Glutamatergic neuron (in vitro differentiated cells): ENCODE results near the gene NCEH1. TPM values are rescaled to one million over a fixed set of nuclear protein-coding genes. Genes with fewer than 3 reads are reported as not detected.
"Not testable (repeated sequence)": the region's sequence is repeated elsewhere in the genome, so short reads cannot be mapped to it uniquely, and the experiment has no call there.

Experiments used
- DNase-seq: peaks from one replicate; pipeline ENCODE4 v3.0.0; 2022
- H3K27ac Mint-ChIP-seq: one replicate; pipeline ENCODE4 v1.8.0; 2020; ENCODE audit warnings: mild to moderate bottlenecking, mixed read lengths, inconsistent platforms; ENCODE audit not compliant: unreplicated experiment
- H3K27me3 Mint-ChIP-seq: one replicate; pipeline ENCODE4 v1.8.0; 2020; ENCODE audit warnings: mild to moderate bottlenecking, moderate library complexity, mixed read lengths, inconsistent platforms; ENCODE audit not compliant: unreplicated experiment
- H3K36me3 Mint-ChIP-seq: one replicate; pipeline ENCODE4 v1.8.0; 2020; ENCODE audit warnings: mild to moderate bottlenecking, mixed read lengths, inconsistent platforms; ENCODE audit not compliant: unreplicated experiment
- H3K4me1 Mint-ChIP-seq: one replicate; pipeline ENCODE4 v1.8.0; 2020; ENCODE audit warnings: mild to moderate bottlenecking, low read depth, mixed read lengths, inconsistent platforms; ENCODE audit not compliant: unreplicated experiment
- H3K4me3 Mint-ChIP-seq: one replicate; pipeline ENCODE4 v1.8.0; 2020; ENCODE audit warnings: mild to moderate bottlenecking, mixed read lengths, inconsistent platforms; ENCODE audit not compliant: unreplicated experiment
- H3K9me3 Mint-ChIP-seq: one replicate; pipeline ENCODE4 v1.8.0; 2020; ENCODE audit warnings: mild to moderate bottlenecking, moderate library complexity, mixed read lengths, inconsistent platforms; ENCODE audit not compliant: unreplicated experiment
- CTCF ChIP-seq: fragments of 200-600 bp; sonication (generic); IDR thresholded peaks from one replicate; pipeline ENCODE4 v1.5.0; 2021; ENCODE audit not compliant: partially characterized antibody, unreplicated experiment
- total RNA-seq: library from RNA; stranded (reverse); fragmentation: NEBNext Ultra II Directional; extraction: Animal tissue kit (Norgen Biotek cat#: 25700); gene quantifications from one replicate; pipeline ENCODE4 v1.2.1, GENCODE V29; 2021; ENCODE audit not compliant: unreplicated experiment

The NCEH1 gene
- total RNA-seq, 1 donor from 2014 or later: 1.5 TPM

GRCh38 chr3:172669021-172669420, 41.8 kb downstream of the NCEH1 start:
- Mint-ChIP-seq H3K27me3 (no peaks in the 10 kb centered on the region), H3K27ac (no peak overlapping the region), H3K4me3 (no peak overlapping the region), H3K4me1 (no peaks in the 10 kb centered on the region), H3K36me3 (no peaks in the 10 kb centered on the region), H3K9me3 (peaks cover 1% of the 10 kb centered on the region)
- no peak for TF ChIP-seq CTCF
- DNase-seq: no peak

DNA sequence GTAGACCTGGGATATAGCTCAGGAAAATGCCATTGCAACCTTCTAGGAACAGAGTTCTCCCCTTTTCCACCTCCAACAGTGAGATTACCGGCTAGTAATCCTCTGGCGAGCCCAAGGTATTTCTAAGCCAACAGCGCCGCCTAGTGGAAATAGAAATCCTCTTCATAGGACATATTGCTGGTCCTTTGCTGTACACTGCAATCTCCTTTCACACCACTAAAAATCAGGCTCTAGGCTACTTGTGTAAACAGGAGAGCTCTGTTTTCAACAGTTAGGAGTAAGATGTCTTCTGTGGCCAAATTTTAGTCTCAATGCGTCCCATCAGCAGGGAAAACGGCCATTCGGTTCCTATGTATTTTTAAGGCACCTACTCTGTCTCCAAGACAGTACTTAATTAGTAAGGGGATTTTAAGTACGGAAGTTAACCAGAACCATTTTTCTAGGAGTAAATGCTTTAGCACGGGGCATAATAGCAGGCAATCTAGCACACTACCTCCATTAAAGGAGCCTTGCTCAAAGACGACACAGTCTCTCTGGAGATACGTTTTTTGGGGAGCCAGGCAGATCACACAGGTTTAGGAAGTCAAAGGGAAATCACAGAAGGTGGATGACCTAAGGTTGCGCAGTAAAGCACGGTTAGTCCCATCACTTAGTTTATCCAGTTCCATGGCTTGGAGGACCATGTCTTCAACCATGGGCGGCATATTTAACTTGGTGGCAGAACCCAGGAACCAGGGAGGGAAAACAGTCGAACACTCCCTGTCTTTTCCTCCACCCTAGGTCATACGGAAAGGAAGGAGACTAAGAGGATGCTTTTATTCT, 43.8 kb downstream of the NCEH1 start:
- peaks cover 1% of the 10 kb centered on the region for H3K9me3 Mint-ChIP-seq
- H3K36me3 Mint-ChIP-seq: no peaks in the 10 kb centered on the region
- no peaks in the 10 kb centered on the region for H3K4me1 Mint-ChIP-seq
- TF ChIP-seq CTCF: peak; percentile 91
- H3K27ac Mint-ChIP-seq: no peak overlapping the region
- H3K4me3 Mint-ChIP-seq: no peak overlapping the region
- peak; percentile 77 for DNase-seq
- no peaks in the 10 kb centered on the region for H3K27me3 Mint-ChIP-seq

DNA sequence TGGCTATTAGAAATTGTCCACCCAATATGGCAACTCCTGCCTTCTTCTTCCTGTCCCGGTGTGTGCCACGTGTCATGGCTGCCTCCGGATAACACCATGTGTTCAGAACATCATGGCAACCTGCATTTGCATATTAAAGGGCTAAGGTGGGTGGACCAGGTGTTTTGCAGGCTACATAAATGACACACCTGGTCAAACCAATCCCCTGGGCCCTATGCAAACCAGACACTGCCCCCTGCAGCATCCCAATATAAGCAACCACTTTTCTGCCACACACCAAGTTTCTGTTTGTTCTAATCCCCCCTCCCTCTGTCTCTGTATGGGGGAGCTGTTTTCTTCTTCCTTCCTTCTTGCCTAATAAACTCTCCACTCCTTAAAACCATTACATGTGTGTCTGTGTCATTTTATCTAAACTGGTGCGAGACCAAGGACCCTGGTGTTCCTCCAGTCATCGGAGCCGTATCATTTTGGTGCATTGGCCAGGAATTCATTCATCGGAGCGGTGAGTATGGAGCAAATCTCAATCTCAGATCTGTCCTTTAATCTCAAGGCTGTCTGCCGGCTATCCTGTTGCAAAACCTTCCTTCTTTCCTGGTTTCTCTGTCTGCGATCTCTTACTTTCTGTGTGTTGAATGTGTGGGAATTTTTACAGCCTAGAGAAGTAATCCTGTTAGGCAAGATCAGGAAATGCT, 44.5 kb downstream of the NCEH1 start:
- no peaks in the 10 kb centered on the region for H3K27me3 Mint-ChIP-seq
- H3K4me1 Mint-ChIP-seq: no peaks in the 10 kb centered on the region
- no peak for TF ChIP-seq CTCF
- no peak for DNase-seq
- no peak overlapping the region for H3K27ac Mint-ChIP-seq
- no peaks in the 10 kb centered on the region for H3K36me3 Mint-ChIP-seq
- no peak overlapping the region for H3K4me3 Mint-ChIP-seq
- peaks cover 1% of the 10 kb centered on the region for H3K9me3 Mint-ChIP-seq

DNA sequence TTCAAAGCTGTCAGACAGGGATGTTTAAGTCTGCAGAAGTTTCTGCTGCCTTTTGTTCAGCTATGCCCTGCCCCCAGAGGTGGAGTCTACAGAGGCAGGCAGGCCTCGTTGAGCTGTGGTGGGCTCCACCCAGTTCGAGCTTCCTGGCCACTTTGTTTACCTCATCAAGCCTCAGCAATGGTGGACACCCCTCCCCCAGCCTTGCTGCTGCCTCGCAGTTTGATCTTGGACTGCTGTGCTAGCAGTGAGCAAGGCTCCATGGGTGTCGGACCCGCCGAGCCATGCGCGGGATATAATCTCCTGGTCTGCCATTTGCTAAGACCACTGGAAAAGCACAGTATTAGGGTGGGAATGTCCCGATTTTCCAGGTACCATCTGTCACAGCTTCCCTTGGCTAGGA, 45.4 kb downstream of the NCEH1 start:
- not testable (repeated sequence) for H3K4me1 Mint-ChIP-seq, H3K9me3 Mint-ChIP-seq, H3K27ac Mint-ChIP-seq, DNase-seq, H3K27me3 Mint-ChIP-seq, H3K4me3 Mint-ChIP-seq, H3K36me3 Mint-ChIP-seq

DNA sequence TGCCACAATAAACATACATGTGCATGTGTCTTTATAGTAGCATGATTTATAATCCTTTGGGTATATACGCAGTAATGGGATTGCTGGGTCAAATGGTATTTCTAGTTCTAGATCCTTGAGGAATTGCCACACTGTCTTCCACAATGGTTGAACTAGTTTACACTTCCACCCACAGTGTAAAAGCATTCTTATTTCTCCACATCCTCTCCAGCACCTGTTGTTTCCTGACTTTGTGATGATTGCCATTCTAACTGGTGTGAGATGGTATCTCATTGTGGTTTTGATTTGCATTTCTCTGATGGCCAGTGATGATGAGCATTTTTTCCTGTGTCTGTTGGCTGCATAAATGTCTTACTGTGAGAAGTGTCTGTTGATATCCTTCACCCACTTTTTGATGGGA, 50.4 kb downstream of the NCEH1 start:
- H3K4me3 Mint-ChIP-seq: not testable (repeated sequence)

More for the DNA sequence above, 50.4 kb downstream of the NCEH1 start:
- not testable (repeated sequence) for H3K36me3 Mint-ChIP-seq, H3K9me3 Mint-ChIP-seq, H3K4me1 Mint-ChIP-seq, H3K27ac Mint-ChIP-seq, DNase-seq, H3K27me3 Mint-ChIP-seq
